ENCODE results near the gene ITFG1.
A peak's percentile ranks its signal among the peaks of the same experiment; 100 is the strongest.

Gene ITFG1

GRCh38 chr16:47460711-47461597, at the start of gene ITFG1, which contains the start of gene PHKB:
Gene ITFG1, minus strand, starts transcription at chr16:47461063. Its CDS starts 18 bp downstream, at chr16:47461045.
Gene PHKB, plus strand, starts transcription at chr16:47461331. Its CDS starts 20 bp downstream, at chr16:47461351.
- DNase-seq = peak; percentile 62

GRCh38 chr16:47507701-47508100, 46.8 kb upstream of the ITFG1 start:
- no peak for DNase-seq

- no peak for DNase-seq
These were observed 45.9 kb upstream of the ITFG1 start for GRCh38 chr16:47506800-47507199.

GRCh38 chr16:47504599-47504998, 43.7 kb upstream of the ITFG1 start:
- no peak for DNase-seq

GRCh38 chr16:47503936-47504335, 43.1 kb upstream of the ITFG1 start:
- no peak for DNase-seq

GRCh38 chr16:47499700-47500264, 38.9 kb upstream of the ITFG1 start:
- DNase-seq = no peak

- DNase-seq = no peak
These were observed 38.3 kb upstream of the ITFG1 start for GRCh38 chr16:47499080-47499699.

GRCh38 chr16:47493381-47494337, 32.8 kb upstream of the ITFG1 start:
- DNase-seq = no peak

- no peak for DNase-seq
These were observed 31.8 kb upstream of the ITFG1 start for GRCh38 chr16:47492428-47493377.

- DNase-seq = no peak
These were observed 31.2 kb upstream of the ITFG1 start for GRCh38 chr16:47492036-47492427.

GRCh38 chr16:47490471-47490870, 29.6 kb upstream of the ITFG1 start:
- no peak for DNase-seq

GRCh38 chr16:47488051-47488450, 27.2 kb upstream of the ITFG1 start:
- no peak for DNase-seq

GRCh38 chr16:47486856-47487255, 26.0 kb upstream of the ITFG1 start:
- DNase-seq = no peak

GRCh38 chr16:47483616-47484015, 22.8 kb upstream of the ITFG1 start:
- DNase-seq = no peak

- DNase-seq = no peak
These were observed 21.0 kb upstream of the ITFG1 start for GRCh38 chr16:47481698-47482374.

- DNase-seq = no peak
These were observed 19.5 kb upstream of the ITFG1 start for GRCh38 chr16:47480410-47480809.

GRCh38 chr16:47477679-47478078, 16.8 kb upstream of the ITFG1 start:
- DNase-seq = no peak

- DNase-seq = no peak
These were observed 15.9 kb upstream of the ITFG1 start for GRCh38 chr16:47476654-47477345.

GRCh38 chr16:47475786-47476185, 14.9 kb upstream of the ITFG1 start:
- no peak for DNase-seq

- no peak for DNase-seq
These were observed 12.9 kb upstream of the ITFG1 start for GRCh38 chr16:47473792-47474191.

All from NCI-H1694 treated with DMSO at 0.1 percent for 48 hours (cell line).